Activated CD8-positive, alpha-beta T cell treated with anti-CD3 and anti-CD28 coated beads for 36 hours (primary cell): ENCODE results near the gene XRN1. TPM values are rescaled to one million over a fixed set of nuclear protein-coding genes. Genes with fewer than 3 reads are reported as not detected.
A peak's percentile ranks its signal among the peaks of the same experiment; 100 is the strongest.

Source experiments
- ATAC-seq: fragments of 200-7000 bp; cut with Tn5 transposase; one replicate; pipeline ENCODE4 v1.10.0; 2021; ENCODE audit warnings: mild to moderate bottlenecking, moderate library complexity
- CTCF ChIA-PET: fragments of 350-600 bp; sonication (Branson Sonifier 250); formaldehyde crosslinking; loops from one replicate; lab custom pipeline; 2021; ENCODE audit warnings: antibody characterized with exemption; lab: Charles Lee
- POLR2A ChIA-PET: fragments of 350-600 bp; sonication (Branson Sonifier 250); formaldehyde crosslinking; loops from one replicate; lab custom pipeline; 2021; ENCODE audit warnings: antibody characterized with exemption; lab: Charles Lee
- DNase-seq: peaks from one replicate; pipeline ENCODE4 v3.0.0-alpha.2; 2020
- H3K27ac Mint-ChIP-seq: one replicate; pipeline ENCODE4 v1.8.0; 2021; ENCODE audit warnings: mild to moderate bottlenecking, mixed read lengths
- H3K27me3 Mint-ChIP-seq: one replicate; pipeline ENCODE4 v1.8.0; 2021; ENCODE audit warnings: mixed read lengths
- H3K36me3 Mint-ChIP-seq: one replicate; pipeline ENCODE4 v1.8.0; 2021; ENCODE audit warnings: low read depth, mixed read lengths
- H3K4me1 Mint-ChIP-seq: one replicate; pipeline ENCODE4 v1.8.0; 2021; ENCODE audit warnings: low read depth, mixed read lengths
- H3K4me3 Mint-ChIP-seq: one replicate; pipeline ENCODE4 v1.8.0; 2021; ENCODE audit warnings: mild to moderate bottlenecking, moderate library complexity, mixed read lengths
- H3K9me3 Mint-ChIP-seq: one replicate; pipeline ENCODE4 v1.8.0; 2021; ENCODE audit warnings: mixed read lengths
- CTCF ChIP-seq: fragments of 200-600 bp; IDR thresholded peaks from one replicate; pipeline ENCODE4 v1.8.0; 2022; ENCODE audit warnings: antibody characterized with exemption, mild to moderate bottlenecking
- intact Hi-C: fragments of 100-400 bp; cut with micrococcal nuclease; formaldehyde crosslinking; loops from one replicate; pipeline ENCODE4 v1.10.0; 2022
- total RNA-seq, 2 experiments: library from RNA; stranded (reverse); gene quantifications; one replicate each; pipeline ENCODE4 v1.2.3, GENCODE V29; 2021

XRN1 gene
- total RNA-seq, 2 experiments from 2014 or later, result 41.3 to 43.5 TPM

GRCh38 chr3:142267269-142267668 is 180.6 kb downstream of the XRN1 start:
- Mint-ChIP-seq H3K4me1 (peaks cover 13% of the 10 kb centered on the region), H3K27ac (no peak overlapping the region), H3K36me3 (no peaks in the 10 kb centered on the region), H3K9me3 (no peaks in the 10 kb centered on the region), H3K27me3 (no peaks in the 10 kb centered on the region), H3K4me3 (no peak overlapping the region)
- no peak for ATAC-seq
- no peak for TF ChIP-seq CTCF
- intact Hi-C loops, result no loop called here
- CTCF ChIA-PET, result interaction anchor here (1.7 kb wide), 1 partner anchor 13 kb away, joined by 5 read pairs; no protein-coding TSS in a partner anchor
- POLR2A ChIA-PET, result no interaction called here
- DNase-seq, result no peak

- no peaks in the 10 kb centered on the region for H3K36me3 Mint-ChIP-seq
- CTCF ChIA-PET, result no interaction called here
- no peaks in the 10 kb centered on the region for H3K9me3 Mint-ChIP-seq
- POLR2A ChIA-PET, result no interaction called here
- no peak overlapping the region for H3K4me3 Mint-ChIP-seq
- H3K4me1 Mint-ChIP-seq, result no peaks in the 10 kb centered on the region
- intact Hi-C loops, result no loop called here
- no peak for DNase-seq
- no peaks in the 10 kb centered on the region for H3K27me3 Mint-ChIP-seq
- no peak overlapping the region for H3K27ac Mint-ChIP-seq
- peak; percentile 13 for ATAC-seq
- no peak for TF ChIP-seq CTCF
Observed at GRCh38 chr3:142263112-142263511, 184.7 kb downstream of the XRN1 start.

GRCh38 chr3:142259359-142259758 is 188.5 kb downstream of the XRN1 start:
- ATAC-seq (no peak), DNase-seq (no peak)
- no peaks in the 10 kb centered on the region for H3K36me3 Mint-ChIP-seq
- no peak overlapping the region for H3K27ac Mint-ChIP-seq
- ChIA-PET POLR2A (no interaction called here), CTCF (no interaction called here)
- TF ChIP-seq CTCF, result no peak
- no peaks in the 10 kb centered on the region for H3K4me1 Mint-ChIP-seq
- H3K27me3 Mint-ChIP-seq, result no peaks in the 10 kb centered on the region
- no peak overlapping the region for H3K4me3 Mint-ChIP-seq
- peaks cover 4% of the 10 kb centered on the region for H3K9me3 Mint-ChIP-seq
- intact Hi-C loops, result no loop called here

- POLR2A ChIA-PET, result no interaction called here
- no peak overlapping the region for H3K27ac Mint-ChIP-seq
- no peak for TF ChIP-seq CTCF
- H3K4me3 Mint-ChIP-seq, result no peak overlapping the region
- DNase-seq (no peak), ATAC-seq (no peak)
- peaks cover 11% of the 10 kb centered on the region for H3K9me3 Mint-ChIP-seq
- intact Hi-C loops, result no loop called here
- H3K36me3 Mint-ChIP-seq, result no peaks in the 10 kb centered on the region
- H3K4me1 Mint-ChIP-seq, result no peaks in the 10 kb centered on the region
- CTCF ChIA-PET, result interaction anchor here (1.6 kb wide), 1 partner anchor 25 kb away, joined by 3 read pairs; no protein-coding TSS in a partner anchor
- H3K27me3 Mint-ChIP-seq, result no peaks in the 10 kb centered on the region
Observed at GRCh38 chr3:142256712-142257333, 191.0 kb downstream of the XRN1 start.

Other genes starting within 250 kb of the XRN1 start
- 10 to 100 TPM; 11.0 to 16.2 TPM for gene GK5, start 222.5 kb downstream of the XRN1 start, total RNA-seq
- 10 to 100 TPM; 34.2 to 39.0 TPM for gene ATR, start 130.7 kb upstream of the XRN1 start, total RNA-seq
- gene PLS1, start 148.4 kb upstream of the XRN1 start, total RNA-seq, result 1 to 10 TPM; 4.7 to 5.6 TPM